PC-3 (cell line): Measurements from ENCODE around the gene SFRP5. TPM values are rescaled to one million over a fixed set of nuclear protein-coding genes. Genes with fewer than 3 reads are reported as not detected.

Experiments
- ATAC-seq: fragments of 200-7000 bp; cut with Tn5 transposase; 2 replicates; pipeline ENCODE4 v1.9.1; 2020; ENCODE audit warnings: mild to moderate bottlenecking, moderate library complexity
- BruUV-seq: library from RNA; stranded (reverse); fragments of 400-500 nt; replicated peaks from 2 replicates; lab custom pipeline; 2021; lab: Mats Ljungman, UMichigan
- CTCF ChIA-PET: fragments of 300-600 bp; sonication (Branson Sonifier 250); formaldehyde crosslinking; loops from one replicate; lab custom pipeline; 2022; ENCODE audit warnings: antibody characterized with exemption; lab: Charles Lee
- POLR2A ChIA-PET: fragments of 300-600 bp; sonication (Branson Sonifier 250); formaldehyde crosslinking; loops from one replicate; lab custom pipeline; 2022; ENCODE audit warnings: antibody characterized with exemption; ENCODE audit not compliant: unreplicated experiment; lab: Charles Lee
- DNase-seq: peaks from one replicate; pipeline ENCODE4 v3.0.0-alpha.2; 2015
- H2AFZ ChIP-seq: fragments of 300-600 bp; sonication (generic); 2 replicates; pipeline ENCODE4 v1.6.0; 2016; ENCODE audit warnings: antibody characterized with exemption, low read length
- H3F3A ChIP-seq: fragments of 300-600 bp; sonication (generic); one replicate; pipeline ENCODE4 v1.6.0; 2017; ENCODE audit warnings: antibody characterized with exemption, low read length, control low read depth, mild to moderate bottlenecking; ENCODE audit not compliant: unreplicated experiment
- H3K27ac ChIP-seq: fragments of 300-600 bp; sonication (generic); 2 replicates; pipeline ENCODE4 v1.5.1; 2016; ENCODE audit warnings: mild to moderate bottlenecking, low read length
- H3K27me3 ChIP-seq: fragments of 300-600 bp; sonication (generic); 2 replicates; pipeline ENCODE4 v1.6.1; 2016; ENCODE audit warnings: low read length, mixed read lengths
- H3K36me3 ChIP-seq: fragments of 300-600 bp; sonication (generic); 2 replicates; pipeline ENCODE4 v1.6.1; 2016; ENCODE audit warnings: low read depth, mixed run types, low read length, mixed read lengths
- H3K4me1 ChIP-seq: fragments of 300-600 bp; sonication (generic); 2 replicates; pipeline ENCODE4 v1.5.1; 2016; ENCODE audit warnings: low read length; ENCODE audit not compliant: insufficient read depth
- H3K4me2 ChIP-seq: fragments of 300-600 bp; sonication (generic); 2 replicates; pipeline ENCODE4 v1.6.0; 2016; ENCODE audit warnings: low read length
- H3K4me3 ChIP-seq: fragments of 300-600 bp; sonication (generic); 2 replicates; pipeline ENCODE4 v1.5.1; 2016; ENCODE audit warnings: mild to moderate bottlenecking, low read length, mixed read lengths
- H3K79me2 ChIP-seq: fragments of 300-600 bp; sonication (generic); 2 replicates; pipeline ENCODE4 v1.6.1; 2017; ENCODE audit warnings: low read length, mixed read lengths
- H3K9ac ChIP-seq: fragments of 300-600 bp; sonication (generic); 2 replicates; pipeline ENCODE4 v1.6.0; 2016; ENCODE audit warnings: mild to moderate bottlenecking, low read length
- H3K9me2 ChIP-seq: fragments of 300-600 bp; sonication (generic); replicated peaks from 2 replicates; pipeline ENCODE4 v1.6.1; 2016; ENCODE audit warnings: mixed run types, low read length, mixed read lengths
- H3K9me3 ChIP-seq: fragments of 300-600 bp; sonication (generic); 2 replicates; pipeline ENCODE4 v1.6.1; 2016; ENCODE audit warnings: low read length, mixed read lengths
- H4K20me1 ChIP-seq: fragments of 300-600 bp; sonication (generic); 2 replicates; pipeline ENCODE4 v1.6.1; 2016; ENCODE audit warnings: low read length, mixed read lengths
- CTCF ChIP-seq: fragments of 300-600 bp; sonication (generic); conservative IDR thresholded peaks from 2 replicates; pipeline ENCODE4 v1.5.1; 2017; ENCODE audit warnings: antibody characterized with exemption, low read depth, mild to moderate bottlenecking, low read length
- EZH2 ChIP-seq: fragments of 300-600 bp; sonication (generic); IDR thresholded peaks from one replicate; pipeline ENCODE4 v1.6.1; 2017; ENCODE audit warnings: antibody characterized with exemption, mild to moderate bottlenecking, low read length; ENCODE audit not compliant: unreplicated experiment
- EZH2phosphoT487 ChIP-seq: fragments of 300-600 bp; sonication (generic); IDR thresholded peaks from 2 replicates; pipeline ENCODE4 v1.6.1; 2018; ENCODE audit warnings: mild to moderate bottlenecking, antibody characterized with exemption, low read length, borderline replicate concordance
- intact Hi-C: fragments of 100-400 bp; cut with micrococcal nuclease; formaldehyde crosslinking; loops from 2 replicates; pipeline ENCODE4 v1.9.0; 2023
- total RNA-seq: library from RNA; depleted of rRNA; stranded (reverse); fragments of >200 nt; gene quantifications from 2 replicates; pipeline ENCODE4 v1.2.3, GENCODE V29; 2014

The SFRP5 gene
- total RNA-seq, 1 experiment from 2014 or later, result not detected

DNA sequence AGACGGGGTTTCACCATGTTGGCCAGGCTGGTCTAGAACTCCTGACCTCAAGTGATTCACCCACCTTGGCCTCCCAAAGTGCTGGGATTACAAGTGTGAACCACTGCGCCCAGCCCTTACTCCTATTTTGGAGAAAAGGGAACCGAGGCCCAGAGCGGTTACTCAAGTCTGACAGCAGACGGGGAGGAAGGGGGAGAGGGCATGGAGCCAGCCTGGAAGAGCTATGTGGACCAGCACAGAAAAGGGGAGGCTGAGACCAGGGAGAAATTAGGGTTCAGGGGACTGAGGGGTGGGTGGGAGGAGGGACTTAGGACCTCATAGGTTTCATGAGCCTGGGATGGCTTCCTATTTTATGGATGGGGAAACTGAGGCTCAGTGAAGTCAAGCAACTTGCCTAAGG, 1.5 kb downstream of the SFRP5 start:
- Histone ChIP-seq H3K27ac (no peak overlapping the region), H3K36me3 (no peaks in the 10 kb centered on the region), H3K27me3 (peaks cover 7% of the 10 kb centered on the region; the same call in 1 of the 2 replicates), H3K9me2 (no peaks in the 10 kb centered on the region), H4K20me1 (no peaks in the 10 kb centered on the region), H3K4me3 (no peak overlapping the region), H3K4me2 (no peak overlapping the region), H2AFZ (no peak overlapping the region), H3K9me3 (no peaks in the 10 kb centered on the region), H3K4me1 (no peaks in the 10 kb centered on the region), H3F3A (no peaks in the 10 kb centered on the region), H3K79me2 (no peaks in the 10 kb centered on the region), H3K9ac (no peak overlapping the region)
- no TSS peak for BruUV-seq
- intact Hi-C loops, result no loop called here
- DNase-seq (no peak), ATAC-seq (no peak)
- CTCF ChIA-PET, result interaction anchor here (0.6 kb wide), 1 partner anchor 102 kb away, joined by 5 read pairs; no protein-coding TSS in a partner anchor
- TF ChIP-seq EZH2, result no peak
- TF ChIP-seq EZH2phosphoT487, result no peak
- TF ChIP-seq CTCF, result no peak
- POLR2A ChIA-PET, result no interaction called here

DNA sequence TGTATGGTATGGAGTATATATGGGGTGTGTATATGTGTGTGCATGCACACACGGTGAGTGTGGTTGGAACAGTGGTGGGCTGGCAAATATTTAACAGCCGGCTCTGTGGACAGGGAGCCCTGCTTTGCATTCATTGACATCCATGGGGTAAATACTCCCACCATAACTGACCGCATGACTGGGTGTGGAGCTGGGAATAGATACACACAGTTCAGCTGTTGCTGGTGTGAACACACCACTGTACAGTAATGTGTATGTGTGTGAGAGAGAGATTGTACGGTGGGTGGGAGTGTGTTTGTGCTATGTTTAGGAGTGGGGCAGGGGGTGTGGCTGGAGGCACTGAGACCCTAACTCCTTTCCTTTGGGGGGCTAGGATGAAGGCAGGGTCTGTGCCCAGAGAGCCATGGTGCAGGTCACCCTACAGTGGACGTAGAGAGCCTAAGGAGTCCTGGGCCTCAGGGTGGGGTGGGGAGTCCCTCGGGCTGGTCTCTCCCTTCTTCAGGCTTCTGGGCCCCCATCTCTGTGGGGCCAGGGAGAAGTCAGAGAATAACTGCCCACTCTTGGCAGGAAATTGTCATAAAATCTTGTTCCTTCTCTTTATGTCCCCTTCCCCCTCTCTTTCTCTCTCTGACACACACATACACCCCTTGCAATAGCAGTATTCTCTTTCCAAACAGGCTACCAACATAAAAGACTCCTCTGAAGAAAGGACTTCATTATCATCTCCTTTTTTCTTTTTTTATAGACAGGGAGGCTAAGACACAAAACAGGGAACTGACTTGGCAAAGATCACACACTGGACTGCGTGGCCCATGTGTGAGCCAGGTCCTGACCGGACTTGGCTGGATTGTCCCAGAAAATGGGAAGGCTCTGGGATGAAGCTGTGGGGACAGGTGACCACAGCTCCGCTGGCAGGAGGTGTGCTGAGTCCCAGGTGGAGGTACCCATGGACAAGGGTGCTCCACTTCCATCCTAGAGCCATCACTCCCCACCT, 3.2 kb downstream of the SFRP5 start:
- intact Hi-C loops, result no loop called here
- Histone ChIP-seq H3F3A (no peaks in the 10 kb centered on the region), H3K9me2 (no peaks in the 10 kb centered on the region), H3K4me1 (no peaks in the 10 kb centered on the region), H3K4me3 (no peak overlapping the region), H3K4me2 (no peak overlapping the region), H4K20me1 (no peaks in the 10 kb centered on the region), H3K27me3 (peaks cover 7% of the 10 kb centered on the region; the same call in 1 of the 2 replicates), H3K79me2 (no peaks in the 10 kb centered on the region), H2AFZ (no peak overlapping the region), H3K27ac (no peak overlapping the region), H3K36me3 (no peaks in the 10 kb centered on the region), H3K9me3 (no peaks in the 10 kb centered on the region), H3K9ac (no peak overlapping the region)
- TF ChIP-seq CTCF (no peak), EZH2 (no peak), EZH2phosphoT487 (no peak)
- ATAC-seq, result no peak
- ChIA-PET CTCF (no interaction called here), POLR2A (no interaction called here)
- no peak for DNase-seq
- no TSS peak for BruUV-seq
